HTERT RPE-1 (cell line): ENCODE data around the gene CARHSP1.
"Not testable (repeated sequence)": the region's sequence is repeated elsewhere in the genome, so short reads cannot be mapped to it uniquely, and the experiment has no call there.

Source experiments
- in situ Hi-C: fragments of 300-500 bp; cut with MboI; formaldehyde crosslinking; loops from 4 replicates; pipeline ENCODE4 v1.14.3; 2020; ENCODE audit warnings: low sequenced_read_pairs

The CARHSP1 gene

GRCh38 chr16:8893976-8894690 lies 25.3 kb upstream of the CARHSP1 start:
- in situ Hi-C loops, result no loop called here

- in situ Hi-C loops, result no loop called here
These were observed 24.6 kb upstream of the CARHSP1 start for GRCh38 chr16:8893426-8893825.

- in situ Hi-C loops, result no loop called here
These were observed 23.3 kb upstream of the CARHSP1 start for GRCh38 chr16:8892101-8892575.

- in situ Hi-C loops, result no loop called here
These were observed 21.7 kb upstream of the CARHSP1 start for GRCh38 chr16:8890549-8890921.

- in situ Hi-C loops, result no loop called here
These were observed 21.2 kb upstream of the CARHSP1 start for GRCh38 chr16:8889893-8890548.

- in situ Hi-C loops, result no loop called here
These were observed 20.4 kb upstream of the CARHSP1 start for GRCh38 chr16:8888951-8889892.

- in situ Hi-C loops, result no loop called here
These were observed 19.2 kb upstream of the CARHSP1 start for GRCh38 chr16:8887952-8888560.

GRCh38 chr16:8887431-8887765 lies 18.6 kb upstream of the CARHSP1 start:
- in situ Hi-C loops, result no loop called here

GRCh38 chr16:8886593-8887430 lies 18.0 kb upstream of the CARHSP1 start:
- in situ Hi-C loops, result no loop called here

GRCh38 chr16:8885674-8886592 lies 17.1 kb upstream of the CARHSP1 start:
- in situ Hi-C loops, result no loop called here

GRCh38 chr16:8882725-8883377 lies 14.0 kb upstream of the CARHSP1 start:
- in situ Hi-C loops, result no loop called here

GRCh38 chr16:8882041-8882617 lies 13.3 kb upstream of the CARHSP1 start, which contains the start of gene LITAFD:
TSS of gene LITAFD (plus strand) at chr16:8882351. CDS start at chr16:8884356, 2,005 bp downstream.
- in situ Hi-C loops, result no loop called here

- in situ Hi-C loops, result no loop called here
These were observed 12.2 kb upstream of the CARHSP1 start for GRCh38 chr16:8880839-8881510.

GRCh38 chr16:8878523-8878911 lies 9.7 kb upstream of the CARHSP1 start:
- in situ Hi-C loops, result no loop called here

- in situ Hi-C loops, result no loop called here
These were observed 9.2 kb upstream of the CARHSP1 start for GRCh38 chr16:8877894-8878522.

GRCh38 chr16:8875317-8875716 lies 6.5 kb upstream of the CARHSP1 start:
- in situ Hi-C loops, result not testable (repeated sequence)

GRCh38 chr16:8874388-8874787 lies 5.6 kb upstream of the CARHSP1 start:
- in situ Hi-C loops, result no loop called here
